K562 treated with DMSO at 1 percent for 12 hours (cell line): ENCODE measurements around the gene MRTFA. TPM values are rescaled to one million over a fixed set of nuclear protein-coding genes. Genes with fewer than 3 reads are reported as not detected.

ENCODE experiments used
- total RNA-seq: library from RNA; unstranded; fragments of 300-600 nt; gene quantifications from 2 replicates; pipeline ENCODE4 v1.2.3, GENCODE V29; 2022; ENCODE audit not compliant: insufficient read depth

The MRTFA gene
- total RNA-seq: 12.0 and 24.3 TPM in 2 replicates

GRCh38 chr22:40636380-40637182 is at the start of gene MRTFA:
Gene MRTFA (minus strand): TSS chr22:40636719.

GRCh38 chr22:40679249-40679963 is 42.9 kb upstream of the MRTFA start, which contains the start of gene MCHR1:
Gene MCHR1 (plus strand): TSS chr22:40679484. CDS start chr22:40679653, 169 bp downstream.

Other genes starting within 250 kb of the MRTFA start
- not detected in 2 replicates for gene MCHR1, start 42.8 kb upstream of the MRTFA start, total RNA-seq
- gene SLC25A17, start 182.6 kb upstream of the MRTFA start, total RNA-seq: 15.0 and 30.9 TPM in 2 replicates
- gene ST13, start 219.9 kb upstream of the MRTFA start, total RNA-seq: 166 and 236 TPM in 2 replicates
- 4.7 and 6.8 TPM in 2 replicates for gene XPNPEP3, start 220.4 kb upstream of the MRTFA start, total RNA-seq
- not detected in 2 replicates for gene DNAJB7, start 225.4 kb upstream of the MRTFA start, total RNA-seq